Activated B cell treated with CpG ODN at 0.5 μM for 24 hours (primary cell): ENCODE data around the gene GHDC. TPM values are rescaled to one million over a fixed set of nuclear protein-coding genes. Genes with fewer than 3 reads are reported as not detected.
A peak's percentile ranks its signal among the peaks of the same experiment; 100 is the strongest.

Experiments used
- ATAC-seq: fragments of 200-7000 bp; cut with Tn5 transposase; one replicate; pipeline ENCODE4 v1.10.0; 2021; ENCODE audit warnings: low read depth, mild to moderate bottlenecking, moderate library complexity
- CTCF ChIA-PET: fragments of 350-600 bp; sonication (Branson Sonifier 250); formaldehyde crosslinking; loops from one replicate; lab custom pipeline; 2021; ENCODE audit warnings: antibody characterized with exemption; lab: Charles Lee
- POLR2A ChIA-PET: fragments of 350-600 bp; sonication (Branson Sonifier 250); formaldehyde crosslinking; loops from one replicate; lab custom pipeline; 2021; ENCODE audit warnings: antibody characterized with exemption; lab: Charles Lee
- DNase-seq: peaks from one replicate; pipeline ENCODE4 v3.0.0; 2022
- H3K27ac Mint-ChIP-seq: one replicate; pipeline ENCODE4 v1.8.0; 2020; ENCODE audit warnings: mixed read lengths
- H3K27me3 Mint-ChIP-seq: one replicate; pipeline ENCODE4 v1.8.0; 2021; ENCODE audit warnings: mixed read lengths
- H3K36me3 Mint-ChIP-seq: one replicate; pipeline ENCODE4 v1.8.0; 2021; ENCODE audit warnings: low read depth, mixed read lengths
- H3K4me1 Mint-ChIP-seq: one replicate; pipeline ENCODE4 v1.8.0; 2021; ENCODE audit warnings: mixed read lengths
- H3K4me3 Mint-ChIP-seq: one replicate; pipeline ENCODE4 v1.8.0; 2020; ENCODE audit warnings: mild to moderate bottlenecking, mixed read lengths
- H3K9me3 Mint-ChIP-seq: one replicate; pipeline ENCODE4 v1.8.0; 2020; ENCODE audit warnings: mixed read lengths
- intact Hi-C: fragments of 100-400 bp; cut with micrococcal nuclease; formaldehyde crosslinking; loops from one replicate; pipeline ENCODE4 v1.15.1; 2024
- total RNA-seq: library from RNA; stranded (reverse); gene quantifications from 2 replicates; pipeline ENCODE4 v1.2.3, GENCODE V29; 2022
- TF ChIP-seq, protein P1 (sequence below): fragments of 200-600 bp; IDR thresholded peaks from one replicate; pipeline ENCODE4 v1.8.0; 2022; ENCODE audit warnings: antibody characterized with exemption, mild to moderate bottlenecking

The GHDC gene
- total RNA-seq, 1 donor from 2014 or later, result 29.1 TPM

- Mint-ChIP-seq H3K27me3 (no peaks in the 10 kb centered on the region), H3K9me3 (no peaks in the 10 kb centered on the region), H3K4me3 (no peak overlapping the region), H3K27ac (no peak overlapping the region), H3K36me3 (no peaks in the 10 kb centered on the region), H3K4me1 (peaks cover 58% of the 10 kb centered on the region)
- TF ChIP-seq, protein P1, sequence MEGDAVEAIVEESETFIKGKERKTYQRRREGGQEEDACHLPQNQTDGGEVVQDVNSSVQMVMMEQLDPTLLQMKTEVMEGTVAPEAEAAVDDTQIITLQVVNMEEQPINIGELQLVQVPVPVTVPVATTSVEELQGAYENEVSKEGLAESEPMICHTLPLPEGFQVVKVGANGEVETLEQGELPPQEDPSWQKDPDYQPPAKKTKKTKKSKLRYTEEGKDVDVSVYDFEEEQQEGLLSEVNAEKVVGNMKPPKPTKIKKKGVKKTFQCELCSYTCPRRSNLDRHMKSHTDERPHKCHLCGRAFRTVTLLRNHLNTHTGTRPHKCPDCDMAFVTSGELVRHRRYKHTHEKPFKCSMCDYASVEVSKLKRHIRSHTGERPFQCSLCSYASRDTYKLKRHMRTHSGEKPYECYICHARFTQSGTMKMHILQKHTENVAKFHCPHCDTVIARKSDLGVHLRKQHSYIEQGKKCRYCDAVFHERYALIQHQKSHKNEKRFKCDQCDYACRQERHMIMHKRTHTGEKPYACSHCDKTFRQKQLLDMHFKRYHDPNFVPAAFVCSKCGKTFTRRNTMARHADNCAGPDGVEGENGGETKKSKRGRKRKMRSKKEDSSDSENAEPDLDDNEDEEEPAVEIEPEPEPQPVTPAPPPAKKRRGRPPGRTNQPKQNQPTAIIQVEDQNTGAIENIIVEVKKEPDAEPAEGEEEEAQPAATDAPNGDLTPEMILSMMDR, result no peak
- CTCF ChIA-PET, result interaction anchor here (0.7 kb wide), 1 partner anchor 111 kb away, joined by 3 read pairs; no protein-coding TSS in a partner anchor
- no peak for ATAC-seq
- no peak for DNase-seq
- intact Hi-C loops, result no loop called here
- POLR2A ChIA-PET, result interaction anchor here (0.5 to 7.1 kb wide), 6 partner anchors 15 to 490 kb away, joined by 3 to 38 read pairs (median 3); partner anchors contain the start of genes CNP, DNAJC7, GHDC and RAB5C
Measured at GRCh38 chr17:42179335-42179734, 15.0 kb downstream of the GHDC start.

DNA sequence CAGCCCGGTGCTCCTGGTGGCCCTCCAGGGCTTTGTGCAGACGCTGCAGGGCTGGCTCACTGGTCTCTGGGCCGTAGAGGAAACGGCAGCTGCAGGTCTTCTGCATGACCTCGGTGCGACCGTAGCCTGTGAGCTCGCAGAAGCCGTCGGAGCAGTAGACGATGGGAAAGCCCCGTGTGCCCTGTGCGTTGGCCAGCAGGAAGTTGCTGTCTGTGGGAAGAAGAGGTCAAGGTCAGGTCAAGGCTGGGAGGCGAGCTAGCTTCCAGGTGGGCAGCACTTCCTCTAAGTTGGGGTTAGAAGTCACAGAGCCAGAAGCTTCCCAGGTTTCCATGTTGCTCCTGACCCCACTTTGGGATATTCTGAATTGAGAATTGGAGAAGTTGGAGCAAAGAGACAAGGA is 15.5 kb downstream of the GHDC start:
- TF ChIP-seq, protein P1, result no peak
- Mint-ChIP-seq H3K27ac (peak overlapping the region; percentile 64), H3K4me1 (peaks cover 56% of the 10 kb centered on the region), H3K36me3 (no peaks in the 10 kb centered on the region), H3K9me3 (no peaks in the 10 kb centered on the region), H3K4me3 (peak overlapping the region; percentile 64), H3K27me3 (no peaks in the 10 kb centered on the region)
- CTCF ChIA-PET, result no interaction called here
- intact Hi-C loops, result no loop called here
- ATAC-seq (peak; percentile 27), DNase-seq (peak; percentile 34)
- POLR2A ChIA-PET, result interaction anchor here (0.5 to 7.1 kb wide), 4 partner anchors 15 to 489 kb away, joined by 3 to 38 read pairs (median 3); partner anchors contain the start of genes DNAJC7 and GHDC

DNA sequence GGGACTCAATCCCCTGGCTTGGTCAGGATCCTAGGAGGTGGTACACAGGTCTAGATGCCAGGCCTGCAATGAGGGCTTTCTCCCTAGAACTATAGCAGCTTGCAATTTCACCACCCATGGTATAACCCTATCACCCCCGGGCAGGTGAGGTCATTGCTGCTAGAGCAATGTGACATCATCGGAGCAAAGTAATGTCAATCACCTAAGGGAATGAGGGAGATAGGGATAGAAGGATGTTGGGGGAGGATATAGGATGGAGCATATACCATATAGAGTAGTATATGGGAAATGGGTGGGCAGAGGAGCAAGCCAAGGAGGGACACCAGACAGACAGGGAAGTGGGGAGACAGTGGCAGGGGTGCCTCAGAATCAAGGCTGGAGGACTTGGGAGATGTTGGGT is 16.6 kb downstream of the GHDC start:
- no peaks in the 10 kb centered on the region for H3K27me3 Mint-ChIP-seq
- POLR2A ChIA-PET, result interaction anchor here (7.1 kb wide), 1 partner anchor 17 kb away, joined by 38 read pairs; the partner anchor contains the start of gene GHDC
- CTCF ChIA-PET, result no interaction called here
- DNase-seq, result no peak
- TF ChIP-seq, protein P1, result no peak
- ATAC-seq, result no peak
- H3K4me3 Mint-ChIP-seq, result no peak overlapping the region
- intact Hi-C loops, result no loop called here
- no peak overlapping the region for H3K27ac Mint-ChIP-seq
- H3K4me1 Mint-ChIP-seq, result peaks cover 45% of the 10 kb centered on the region
- H3K36me3 Mint-ChIP-seq, result no peaks in the 10 kb centered on the region
- no peaks in the 10 kb centered on the region for H3K9me3 Mint-ChIP-seq

GRCh38 chr17:42174126-42174783 is 20.0 kb downstream of the GHDC start:
- ChIA-PET POLR2A (interaction anchor here (0.5 kb wide), 1 partner anchor 19 kb away, joined by 5 read pairs; no protein-coding TSS in a partner anchor), CTCF (no interaction called here)
- ATAC-seq (no peak), DNase-seq (no peak)
- Mint-ChIP-seq H3K27ac (no peak overlapping the region), H3K9me3 (no peaks in the 10 kb centered on the region), H3K4me3 (no peak overlapping the region), H3K36me3 (no peaks in the 10 kb centered on the region), H3K4me1 (peaks cover 17% of the 10 kb centered on the region), H3K27me3 (no peaks in the 10 kb centered on the region)
- TF ChIP-seq, protein P1, result no peak
- intact Hi-C loops, result no loop called here

- Mint-ChIP-seq H3K4me1 (peaks cover 2% of the 10 kb centered on the region), H3K9me3 (no peaks in the 10 kb centered on the region), H3K36me3 (no peaks in the 10 kb centered on the region), H3K4me3 (no peak overlapping the region), H3K27me3 (no peaks in the 10 kb centered on the region), H3K27ac (no peak overlapping the region)
- DNase-seq (no peak), ATAC-seq (no peak)
- CTCF ChIA-PET, result no interaction called here
- intact Hi-C loops, result no loop called here
- POLR2A ChIA-PET, result interaction anchor here (0.6 kb wide), 1 partner anchor 18 kb away, joined by 6 read pairs; no protein-coding TSS in a partner anchor
- TF ChIP-seq, protein P1, result no peak
Measured at GRCh38 chr17:42171831-42172230, 22.5 kb downstream of the GHDC start.
